ENCODE measurements around the gene RENBP.

Gene RENBP

DNA sequence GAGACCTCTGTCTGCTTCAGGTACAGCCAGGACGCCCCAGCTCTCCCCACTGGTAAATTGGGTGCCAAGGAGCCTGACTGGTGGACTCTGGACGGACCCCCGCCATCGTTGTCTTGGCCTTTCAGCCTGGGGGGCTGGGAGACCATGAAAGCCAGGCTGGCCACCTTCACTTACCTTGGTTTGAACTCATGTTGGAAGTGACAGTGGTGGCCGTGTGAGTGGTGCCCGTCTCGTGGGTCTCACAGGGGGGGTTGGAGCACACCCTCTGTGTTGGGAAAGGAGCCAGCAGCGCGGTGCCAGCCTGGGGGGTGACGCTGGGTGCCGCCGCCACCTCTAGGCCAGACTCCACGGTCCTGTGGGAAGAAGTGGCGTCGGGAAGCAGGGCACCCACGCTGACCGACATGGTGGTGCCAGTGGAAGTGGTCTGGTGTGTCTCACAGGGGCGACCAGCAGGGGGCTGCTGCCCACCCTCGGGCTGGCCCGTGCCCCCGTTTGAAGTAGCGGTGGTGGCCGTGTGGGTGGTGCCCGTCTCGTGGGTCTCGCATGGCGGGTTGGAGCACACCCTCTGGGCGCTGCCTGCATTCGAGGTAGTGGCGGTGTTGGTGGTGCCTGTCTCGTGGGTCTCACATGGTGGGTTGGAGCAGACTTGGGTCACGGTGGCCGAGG, 9.6 kb upstream of the RENBP start:
- H3K27ac Mint-ChIP-seq = no peak overlapping the region
- no peak overlapping the region for H3K4me3 Mint-ChIP-seq
- no peak for ATAC-seq (ENCODE audit: low read depth)
- DNase-seq (ENCODE audit: low spot score in 2 of 2) = no peak
- peaks cover 3% of the 10 kb centered on the region for H3K4me1 Mint-ChIP-seq
- H3K36me3 Mint-ChIP-seq = peaks cover 4% of the 10 kb centered on the region
- H3K27me3 Mint-ChIP-seq = no peaks in the 10 kb centered on the region
- H3K9me3 Mint-ChIP-seq = no peaks in the 10 kb centered on the region

DNA sequence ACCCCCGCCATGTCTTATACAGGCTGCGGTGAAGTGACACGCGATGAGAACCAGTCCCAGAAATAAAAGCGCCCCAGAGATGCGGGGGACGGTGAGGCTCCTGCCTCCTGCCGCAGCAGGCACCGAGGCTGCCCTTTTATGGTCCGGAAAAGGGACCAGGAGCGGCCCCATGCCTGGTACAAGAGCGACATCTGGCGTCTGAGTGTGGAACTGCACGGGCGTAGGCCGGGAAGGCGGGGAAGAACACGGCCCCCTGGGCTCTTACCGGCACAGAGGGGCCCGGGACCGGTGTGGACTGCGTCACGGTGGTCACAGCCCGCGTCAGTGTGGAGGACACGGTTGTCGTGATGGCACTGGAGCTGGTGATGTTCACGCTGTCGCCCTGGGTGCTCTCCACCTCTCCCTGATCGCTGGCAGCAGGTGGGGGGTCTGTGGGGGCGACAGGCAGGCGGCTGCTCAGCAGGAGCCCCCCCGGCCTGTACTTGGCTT, 8.9 kb upstream of the RENBP start:
- no peaks in the 10 kb centered on the region for H3K9me3 Mint-ChIP-seq

DNA sequence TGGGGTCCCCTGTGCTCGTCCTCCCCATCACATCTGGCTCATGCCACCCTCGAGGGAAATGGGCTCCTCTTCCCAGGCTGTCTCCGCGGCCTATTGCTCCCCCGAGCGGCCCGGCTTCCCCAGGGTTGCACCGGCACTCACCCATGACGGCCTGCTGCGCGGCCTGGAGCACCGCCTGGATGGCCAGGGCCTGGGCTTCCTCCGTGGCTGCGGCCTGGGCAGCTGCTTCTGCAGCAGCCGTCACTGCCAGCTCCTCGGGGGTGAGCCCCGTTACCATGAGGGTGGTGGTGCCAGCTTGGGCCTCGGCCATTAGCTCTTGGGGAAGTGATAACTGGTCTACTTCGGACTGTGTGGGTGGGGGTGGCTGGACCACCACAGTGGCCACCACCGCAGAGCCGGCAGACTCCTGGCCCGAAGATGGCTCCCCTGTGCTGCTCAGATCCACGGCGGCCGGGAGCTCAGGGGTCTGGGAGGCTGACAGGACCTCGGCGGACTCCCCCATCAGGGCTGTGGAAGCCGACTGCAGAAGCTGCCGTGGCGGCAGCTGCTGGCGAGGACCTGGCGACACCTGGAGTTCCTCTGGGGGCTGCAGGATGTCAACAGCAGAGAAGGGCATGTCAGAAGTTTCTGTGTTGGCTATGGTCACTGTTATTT, 8.1 kb upstream of the RENBP start:
- H3K9me3 Mint-ChIP-seq = no peaks in the 10 kb centered on the region
- ATAC-seq (ENCODE audit: low read depth) (no peak), DNase-seq (ENCODE audit: low spot score in 2 of 2) (no peak)
- no peak overlapping the region for H3K4me3 Mint-ChIP-seq
- no peak overlapping the region for H3K27ac Mint-ChIP-seq
- peaks cover 4% of the 10 kb centered on the region for H3K4me1 Mint-ChIP-seq
- peaks cover 5% of the 10 kb centered on the region for H3K36me3 Mint-ChIP-seq
- no peaks in the 10 kb centered on the region for H3K27me3 Mint-ChIP-seq

More for the DNA sequence above, 8.9 kb upstream of the RENBP start:
- peak; percentile 73 to 91 for DNase-seq (ENCODE audit: low spot score in 2 of 2)
- Mint-ChIP-seq H3K36me3 (peaks cover 4% of the 10 kb centered on the region), H3K27ac (peak overlapping the region; percentile 75), H3K27me3 (no peaks in the 10 kb centered on the region), H3K4me3 (no peak overlapping the region), H3K4me1 (peaks cover 3% of the 10 kb centered on the region)
- ATAC-seq (ENCODE audit: low read depth) = peak; percentile 73

DNA sequence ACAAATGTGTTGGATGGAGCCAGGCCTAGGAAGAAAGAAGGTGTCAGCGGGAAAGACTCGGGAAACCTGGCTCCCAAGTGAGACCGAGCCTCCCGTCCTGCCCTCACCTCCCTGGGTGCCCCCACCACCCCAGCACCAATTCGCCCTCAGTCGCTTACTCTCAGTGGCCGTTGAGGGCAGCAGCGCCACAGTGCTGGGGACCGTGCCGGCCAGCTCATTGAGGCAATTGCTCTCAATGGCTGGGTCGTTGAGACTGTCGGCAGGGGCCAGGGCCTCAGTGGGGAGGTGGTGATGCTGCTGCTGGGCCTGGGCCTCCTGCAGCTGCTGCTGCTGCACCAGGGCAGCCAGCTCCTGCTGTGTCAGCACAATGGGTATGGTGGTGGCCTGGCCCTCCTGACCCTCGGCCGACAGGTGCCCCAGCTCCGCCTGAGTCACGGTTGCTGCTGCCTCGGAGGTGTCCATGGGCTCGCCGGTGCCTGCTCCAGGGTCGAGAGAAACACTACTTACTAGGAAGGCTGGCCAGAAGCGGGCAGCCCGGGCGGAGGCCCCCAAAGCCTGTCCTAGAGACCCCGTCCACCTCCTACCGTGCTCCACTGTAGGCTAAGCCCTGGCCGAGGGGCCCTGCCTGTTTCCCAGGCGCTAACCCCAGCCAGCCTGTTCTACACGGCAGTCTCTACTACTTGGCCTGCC, 7.4 kb upstream of the RENBP start:
- H3K9me3 Mint-ChIP-seq = no peaks in the 10 kb centered on the region
- H3K27ac Mint-ChIP-seq = no peak overlapping the region
- no peaks in the 10 kb centered on the region for H3K27me3 Mint-ChIP-seq
- H3K36me3 Mint-ChIP-seq = peaks cover 6% of the 10 kb centered on the region
- DNase-seq (ENCODE audit: low spot score in 2 of 2) (no peak), ATAC-seq (ENCODE audit: low read depth) (no peak)
- H3K4me3 Mint-ChIP-seq = no peak overlapping the region
- peaks cover 7% of the 10 kb centered on the region for H3K4me1 Mint-ChIP-seq

DNA sequence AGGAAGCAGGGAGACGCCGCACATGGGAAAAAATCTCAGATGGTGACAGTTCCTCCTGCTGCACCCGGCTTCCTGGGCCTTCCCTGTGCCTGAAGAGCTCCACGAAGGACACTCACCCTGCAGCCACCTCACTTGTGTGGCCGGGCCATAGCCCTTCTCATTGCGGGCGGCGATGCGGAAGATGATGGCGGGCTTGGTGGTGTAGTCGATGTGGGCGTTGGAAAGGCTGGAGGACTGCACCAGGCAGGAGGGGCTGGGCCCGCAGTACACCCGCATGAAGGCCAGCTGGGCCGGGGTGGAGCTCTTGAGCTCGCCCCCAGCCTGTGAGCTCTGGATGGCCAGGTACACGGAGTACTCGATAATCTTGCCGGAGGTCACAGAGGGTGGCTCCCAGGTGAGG, 5.7 kb upstream of the RENBP start:
- Mint-ChIP-seq H3K36me3 (peaks cover 5% of the 10 kb centered on the region), H3K4me1 (peaks cover 7% of the 10 kb centered on the region), H3K4me3 (no peak overlapping the region), H3K27me3 (no peaks in the 10 kb centered on the region), H3K9me3 (no peaks in the 10 kb centered on the region), H3K27ac (no peak overlapping the region)
- ATAC-seq (ENCODE audit: low read depth) (no peak), DNase-seq (ENCODE audit: low spot score in 2 of 2) (no peak)

DNA sequence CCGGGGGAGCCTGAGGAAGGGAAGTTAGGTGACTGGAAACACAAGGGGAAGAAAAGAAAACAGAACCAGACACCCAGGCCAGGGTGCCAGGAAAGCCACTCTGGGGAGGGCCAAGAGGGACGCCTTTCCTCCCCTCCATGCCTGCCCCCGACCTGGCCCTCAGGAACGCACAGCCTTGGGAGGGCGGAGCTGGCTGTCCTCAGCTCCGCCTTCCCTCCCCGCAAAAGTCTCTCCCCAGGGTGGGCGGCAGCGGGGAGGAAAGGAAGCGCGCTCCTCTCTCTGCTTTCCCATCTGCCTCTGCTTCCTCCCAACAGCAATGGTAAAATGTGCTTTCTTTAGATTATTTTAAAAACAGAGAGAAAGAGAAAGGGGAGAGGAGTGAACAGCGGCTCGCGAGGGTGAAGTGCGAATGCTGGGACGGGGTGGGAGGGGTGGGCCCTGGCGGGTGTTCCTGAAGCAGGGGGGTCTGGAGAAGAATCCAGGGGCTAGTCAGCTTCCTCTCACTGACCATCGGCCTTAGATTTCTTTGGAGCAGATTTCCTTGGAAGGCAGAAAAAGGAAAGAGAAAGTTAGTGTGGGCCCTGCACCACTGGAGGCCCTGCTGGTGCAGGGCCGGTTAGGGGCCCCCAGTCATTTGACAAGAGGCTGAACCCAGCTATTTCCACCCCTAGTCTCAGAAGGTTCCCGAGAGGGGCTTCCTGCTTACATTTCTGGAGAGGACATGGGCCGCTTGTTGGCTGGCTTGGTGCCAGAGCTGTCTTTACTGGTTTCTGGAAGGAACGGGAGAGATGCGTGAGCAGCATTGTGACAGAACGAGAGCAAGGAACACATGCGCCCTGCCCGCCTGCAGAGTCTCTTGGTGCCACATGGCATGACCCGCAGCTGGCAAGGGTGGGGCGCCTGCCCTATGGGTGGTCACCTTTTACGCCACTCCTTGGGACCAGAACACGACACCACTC, 4.7 kb upstream of the RENBP start:
- H3K4me1 Mint-ChIP-seq = peaks cover 10% of the 10 kb centered on the region
- peaks cover 2% of the 10 kb centered on the region for H3K36me3 Mint-ChIP-seq
- no peak for ATAC-seq (ENCODE audit: low read depth)
- no peak overlapping the region for H3K27ac Mint-ChIP-seq
- no peak overlapping the region for H3K4me3 Mint-ChIP-seq
- H3K27me3 Mint-ChIP-seq = no peaks in the 10 kb centered on the region
- H3K9me3 Mint-ChIP-seq = no peaks in the 10 kb centered on the region
- no peak for DNase-seq (ENCODE audit: low spot score in 2 of 2)

DNA sequence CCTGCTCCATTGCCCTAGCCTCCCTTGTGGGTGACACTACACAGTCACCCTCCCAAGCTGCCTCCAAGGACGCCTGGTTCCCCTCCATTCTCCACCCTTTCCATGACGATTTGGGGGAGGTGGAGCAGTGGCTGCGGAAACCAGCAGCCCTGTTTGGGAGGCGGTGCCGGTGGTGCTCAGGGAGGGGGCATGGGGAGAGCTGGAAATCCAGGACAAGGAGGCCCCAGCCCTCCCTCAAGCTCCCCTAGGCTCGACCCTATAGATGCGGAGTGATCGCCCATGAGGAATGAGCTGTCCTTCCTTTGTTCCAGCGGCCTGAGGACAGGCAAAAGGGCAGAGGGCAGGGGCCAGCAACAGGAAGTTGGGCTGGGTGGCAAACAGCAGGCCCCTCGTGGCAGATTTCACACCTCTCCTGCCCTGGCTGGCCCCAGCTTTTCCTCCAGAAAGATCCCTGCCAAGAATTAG, 3.6 kb upstream of the RENBP start:
- H3K4me3 Mint-ChIP-seq = no peak overlapping the region
- ATAC-seq (ENCODE audit: low read depth) (no peak), DNase-seq (ENCODE audit: low spot score in 2 of 2) (no peak)
- peaks cover 2% of the 10 kb centered on the region for H3K36me3 Mint-ChIP-seq
- H3K27ac Mint-ChIP-seq = no peak overlapping the region
- H3K9me3 Mint-ChIP-seq = no peaks in the 10 kb centered on the region
- no peaks in the 10 kb centered on the region for H3K27me3 Mint-ChIP-seq
- peaks cover 7% of the 10 kb centered on the region for H3K4me1 Mint-ChIP-seq

DNA sequence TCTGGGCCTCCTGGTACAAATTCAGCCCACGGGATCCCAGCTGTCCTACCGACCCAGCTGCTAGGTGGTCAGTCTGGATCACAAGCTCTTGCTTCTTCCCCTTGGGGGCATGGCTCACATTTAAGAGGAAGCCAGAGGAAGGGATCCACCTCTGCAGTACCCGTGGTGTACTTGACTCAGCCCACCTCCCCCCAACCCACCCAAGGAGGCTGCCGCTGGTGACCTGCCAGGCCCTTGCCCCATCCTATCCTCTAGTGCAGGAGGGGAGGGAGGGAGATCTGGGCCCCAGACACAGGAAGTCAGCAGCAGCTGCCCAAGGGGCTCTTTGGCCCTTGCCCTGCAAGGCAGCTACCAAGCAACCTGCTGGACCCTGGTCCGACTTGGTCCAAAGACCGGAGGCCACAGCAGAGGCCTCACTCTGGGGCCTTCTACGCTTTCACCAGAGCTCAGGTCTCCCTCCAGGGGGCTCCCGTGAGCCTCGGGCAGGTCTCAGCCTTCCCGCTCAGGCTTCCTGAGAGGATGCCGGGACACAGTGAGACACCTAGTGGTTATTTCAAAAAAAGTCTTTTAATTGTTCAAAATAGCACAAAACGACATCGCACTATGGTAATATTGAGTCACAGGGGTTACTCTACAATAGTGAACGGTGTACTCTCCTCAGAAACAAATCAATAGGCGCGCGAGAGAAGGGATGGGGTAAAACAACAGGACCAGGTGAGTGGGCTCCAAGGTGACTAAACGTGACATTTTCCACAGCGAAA, 2.7 kb upstream of the RENBP start:
- H3K27me3 Mint-ChIP-seq = no peaks in the 10 kb centered on the region
- H3K4me1 Mint-ChIP-seq = peaks cover 7% of the 10 kb centered on the region
- peak; percentile 70 to 72 for DNase-seq (ENCODE audit: low spot score in 2 of 2)
- peak; percentile 86 for ATAC-seq (ENCODE audit: low read depth)
- H3K27ac Mint-ChIP-seq = peak overlapping the region; percentile 92
- H3K9me3 Mint-ChIP-seq = no peaks in the 10 kb centered on the region
- no peak overlapping the region for H3K4me3 Mint-ChIP-seq
- peaks cover 2% of the 10 kb centered on the region for H3K36me3 Mint-ChIP-seq

DNA sequence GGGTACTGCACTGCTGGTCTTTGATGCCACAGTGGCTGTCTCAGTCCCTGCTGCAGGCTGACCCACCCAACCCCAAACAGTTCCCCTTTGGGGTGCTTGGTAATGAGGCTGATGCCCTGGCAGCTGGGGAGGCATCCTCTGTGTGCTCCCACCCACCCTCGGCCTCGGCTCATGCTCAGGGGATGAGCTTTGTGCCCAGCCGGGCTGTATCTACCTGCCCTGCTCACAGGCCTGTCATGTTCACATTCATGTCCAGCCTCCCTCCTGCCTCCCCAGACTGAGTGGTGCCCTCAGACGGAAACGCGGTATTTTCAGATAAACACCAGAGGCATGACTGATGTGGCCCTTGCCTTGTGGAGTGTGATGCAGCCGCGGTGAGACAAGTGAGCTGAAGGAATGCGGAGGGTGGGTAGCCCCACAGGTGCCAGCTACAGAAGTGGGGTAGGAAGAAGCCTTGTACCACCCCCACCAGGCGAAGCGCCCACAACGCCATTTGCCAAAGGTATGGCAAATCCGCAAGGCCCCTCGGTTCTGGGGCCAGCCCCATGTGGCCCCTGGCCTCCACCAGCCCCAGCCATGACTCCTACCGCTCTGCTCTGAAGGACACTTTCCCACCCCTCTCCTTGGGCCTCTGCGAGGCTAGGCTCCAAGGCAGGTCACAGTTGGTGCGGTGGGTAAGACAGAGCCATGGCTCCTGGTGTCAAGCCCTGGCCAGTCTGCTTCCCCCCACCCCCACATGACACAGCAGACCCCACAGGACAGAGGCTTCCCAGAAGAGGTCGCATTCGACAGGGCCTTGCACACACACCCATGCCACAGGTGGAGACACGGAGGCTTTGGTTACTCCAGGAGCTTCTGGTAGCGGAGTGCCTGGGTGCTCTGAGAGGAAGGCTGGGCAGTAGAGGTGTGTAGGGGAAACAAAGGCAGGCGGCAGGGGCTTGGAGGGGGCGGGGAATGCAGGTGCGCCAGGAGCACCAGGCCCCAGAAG, 1.8 kb upstream of the RENBP start:
- Mint-ChIP-seq H3K4me3 (no peak overlapping the region), H3K9me3 (no peaks in the 10 kb centered on the region), H3K36me3 (peaks cover 2% of the 10 kb centered on the region), H3K27ac (no peak overlapping the region), H3K27me3 (no peaks in the 10 kb centered on the region), H3K4me1 (peaks cover 7% of the 10 kb centered on the region)
- DNase-seq (ENCODE audit: low spot score in 2 of 2) (no peak), ATAC-seq (ENCODE audit: low read depth) (no peak)

DNA sequence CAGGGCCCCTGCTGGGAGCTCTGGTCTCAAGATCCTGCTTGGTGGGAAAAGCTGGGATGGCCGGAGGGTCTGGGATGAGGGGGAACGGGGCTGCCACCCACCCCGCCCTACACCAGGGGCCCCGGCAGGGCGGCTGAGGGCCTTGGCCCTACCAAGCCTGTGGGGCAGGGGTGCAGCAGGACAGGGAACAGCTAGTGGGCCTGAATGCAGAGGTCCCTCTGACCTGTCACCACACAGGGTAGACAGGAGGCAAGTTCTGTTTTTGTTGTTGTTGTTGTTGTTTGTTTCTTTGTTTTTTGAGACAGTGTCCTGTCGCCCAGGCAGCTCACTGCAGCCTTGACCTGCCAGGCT, 332 bp upstream of the RENBP start:
- ATAC-seq (ENCODE audit: low read depth) (peak; percentile 16), DNase-seq (ENCODE audit: low spot score in 2 of 2) (no peak)
- Mint-ChIP-seq H3K27me3 (no peaks in the 10 kb centered on the region), H3K9me3 (no peaks in the 10 kb centered on the region), H3K36me3 (peaks cover 2% of the 10 kb centered on the region), H3K4me3 (peak overlapping the region; percentile 62), H3K27ac (peak overlapping the region; percentile 92), H3K4me1 (peaks cover 7% of the 10 kb centered on the region)

DNA sequence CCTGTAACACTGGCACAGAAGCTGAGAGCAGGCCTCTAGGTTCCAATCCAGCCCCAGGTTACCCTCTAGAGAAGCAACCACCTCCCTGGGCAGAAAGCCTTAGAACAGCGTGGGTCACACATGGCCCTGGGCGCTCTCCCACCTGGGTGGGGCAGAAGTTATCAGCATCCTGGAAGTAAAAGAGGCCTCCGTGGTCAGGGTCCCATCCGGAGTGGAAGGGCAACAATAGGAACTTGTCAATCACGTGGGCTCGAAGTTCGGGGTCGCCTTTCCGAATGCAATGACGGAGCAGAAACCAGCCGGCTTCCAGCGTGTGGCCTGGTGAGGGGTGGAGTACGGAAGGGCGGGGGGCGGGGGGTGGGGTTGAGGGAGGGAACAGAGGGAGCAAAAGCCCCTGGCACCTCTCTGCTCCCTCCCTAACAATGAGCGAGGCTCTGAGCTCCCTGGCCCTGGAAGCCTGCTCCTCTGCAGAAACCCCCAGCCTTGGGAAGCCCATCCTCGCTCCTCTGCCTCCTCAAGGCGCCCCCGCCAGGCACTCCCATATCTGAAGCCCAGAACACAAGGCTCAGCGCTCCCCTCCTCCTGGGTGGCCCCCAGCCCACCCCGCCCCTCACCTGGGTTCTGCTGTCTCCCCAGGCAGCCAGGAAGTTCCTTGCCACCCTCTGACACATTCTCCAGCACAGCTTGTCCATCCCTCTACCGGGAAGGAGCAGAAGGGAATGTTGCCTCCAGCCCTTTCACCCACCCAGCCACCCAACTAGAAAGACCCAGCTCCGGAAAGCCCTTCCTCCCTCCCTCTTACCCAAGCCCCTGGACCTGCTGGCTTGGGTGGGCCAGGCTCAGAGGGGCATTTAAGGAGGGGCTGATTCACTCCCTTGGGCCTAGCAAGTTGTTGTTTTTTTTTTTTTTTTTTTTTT, 2.8 kb downstream of the RENBP start:
- no peak for DNase-seq (ENCODE audit: low spot score in 2 of 2)
- Mint-ChIP-seq H3K4me3 (peak overlapping the region; percentile 41), H3K9me3 (no peaks in the 10 kb centered on the region)

More for the DNA sequence above, 2.8 kb downstream of the RENBP start:
- H3K27ac Mint-ChIP-seq = no peak overlapping the region
- ATAC-seq (ENCODE audit: low read depth) = no peak
- no peaks in the 10 kb centered on the region for H3K36me3 Mint-ChIP-seq
- no peaks in the 10 kb centered on the region for H3K27me3 Mint-ChIP-seq
- peaks cover 4% of the 10 kb centered on the region for H3K4me1 Mint-ChIP-seq
